HEK293T (cell line): ENCODE results near the gene CD300H.

Source experiments
- BHLHE40 ChIP-seq: fragments of 450-650 bp; IDR thresholded peaks from 2 replicates; pipeline ENCODE4 v1.6.1; 2016; ENCODE audit warnings: mild to moderate bottlenecking, moderate library complexity, borderline replicate concordance
- ELF4 ChIP-seq: fragments of 450-650 bp; IDR thresholded peaks from 2 replicates; pipeline ENCODE4 v1.6.1; 2017; ENCODE audit warnings: antibody characterized with exemption
- FOXA1 ChIP-seq: fragments of 450-650 bp; IDR thresholded peaks from 2 replicates; pipeline ENCODE4 v1.6.1; 2016; ENCODE audit warnings: mild to moderate bottlenecking
- FOXK2 ChIP-seq: fragments of 450-650 bp; IDR thresholded peaks from 2 replicates; pipeline ENCODE4 v1.6.1; 2016; ENCODE audit warnings: mild to moderate bottlenecking
- HDGF ChIP-seq: fragments of 450-650 bp; IDR thresholded peaks from 2 replicates; pipeline ENCODE4 v1.6.1; 2017; ENCODE audit warnings: antibody characterized with exemption, borderline replicate concordance
- SUZ12 ChIP-seq: fragments of 450-650 bp; IDR thresholded peaks from 2 replicates; pipeline ENCODE4 v1.6.1; 2016; ENCODE audit warnings: mild to moderate bottlenecking
- TF ChIP-seq, protein P1 (sequence below): fragments of 450-650 bp; IDR thresholded peaks from 2 replicates; pipeline ENCODE4 v1.6.1; 2016

DNA sequence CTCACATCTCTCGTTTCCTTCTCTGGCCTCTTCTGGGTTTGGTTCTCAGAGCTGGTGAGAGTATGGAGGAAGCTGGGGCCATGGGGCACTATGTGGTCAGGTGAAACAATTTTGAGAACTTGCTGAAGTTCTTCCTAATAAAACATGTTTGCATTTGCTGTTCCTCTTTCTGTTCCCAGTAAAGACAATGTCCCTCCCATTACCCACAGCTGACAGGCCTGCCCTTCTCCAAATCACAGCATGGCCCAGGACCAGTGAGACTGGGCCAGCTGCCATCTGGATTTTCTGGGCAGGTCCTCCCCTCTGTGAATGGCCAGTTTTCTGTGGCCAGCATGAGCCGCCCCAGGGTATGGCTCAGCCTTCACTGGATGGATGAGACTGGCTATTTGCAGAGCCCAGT, at the start of gene CD300H:
- TF ChIP-seq SUZ12 (no peak), HDGF (no peak), FOXA1 (no peak), FOXK2 (no peak), ELF4 (no peak), BHLHE40 (no peak)
- TF ChIP-seq, protein P1, sequence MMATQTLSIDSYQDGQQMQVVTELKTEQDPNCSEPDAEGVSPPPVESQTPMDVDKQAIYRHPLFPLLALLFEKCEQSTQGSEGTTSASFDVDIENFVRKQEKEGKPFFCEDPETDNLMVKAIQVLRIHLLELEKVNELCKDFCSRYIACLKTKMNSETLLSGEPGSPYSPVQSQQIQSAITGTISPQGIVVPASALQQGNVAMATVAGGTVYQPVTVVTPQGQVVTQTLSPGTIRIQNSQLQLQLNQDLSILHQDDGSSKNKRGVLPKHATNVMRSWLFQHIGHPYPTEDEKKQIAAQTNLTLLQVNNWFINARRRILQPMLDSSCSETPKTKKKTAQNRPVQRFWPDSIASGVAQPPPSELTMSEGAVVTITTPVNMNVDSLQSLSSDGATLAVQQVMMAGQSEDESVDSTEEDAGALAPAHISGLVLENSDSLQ = no peak
